ENCODE data around the gene CLCN1. TPM values are rescaled to one million over a fixed set of nuclear protein-coding genes. Genes with fewer than 3 reads are reported as not detected.

Gene CLCN1
- polyA plus RNA-seq, 4 donors: 0.19 to 24.9 TPM; not detected in 2

GRCh38 chr7:143282124-143282523 is 33.8 kb upstream of the CLCN1 start:
- H3K27me3 ChIP-seq (ENCODE audit: control insufficient read depth in 3 of 3, insufficient read depth in 3 of 3, low read length in 3 of 3): no peaks in the 10 kb centered on the region
- DNase-seq (no peak), FAIRE-seq (no peak)
- H3K36me3 ChIP-seq (ENCODE audit: control insufficient read depth in 3 of 3, insufficient read depth in 2 of 3, low read depth in 1 of 3, low read length in 3 of 3): peaks cover 0 to 10% (median 0%) of the 10 kb centered on the region in 3 donors
- no peaks in the 10 kb centered on the region for H3K9me3 ChIP-seq (ENCODE audit: control insufficient read depth in 2 of 2, insufficient read depth in 1 of 2, low read depth in 1 of 2, low read length in 1 of 2)
- no peak overlapping the region for H3K4me3 ChIP-seq (ENCODE audit: low read depth in 1 of 3, low read length in 3 of 3)
- no peak overlapping the region for H3K27ac ChIP-seq (ENCODE audit: low read depth in 1 of 3, low read length in 2 of 3)
- H3K4me1 ChIP-seq (ENCODE audit: control insufficient read depth in 3 of 3, insufficient read depth in 2 of 3, low read depth in 1 of 3, low read length in 2 of 3): peaks cover 9 to 49% (median 10%) of the 10 kb centered on the region in 3 donors
- 94 to 97% (median 97%) methylated on average over 8 of the region's 8 CpGs for WGBS, 3 donors

- FAIRE-seq (no peak), DNase-seq (peak; percentile 81 to 93)
- peaks cover 0 to 7% of the 10 kb centered on the region in 2 donors for H3K9me3 ChIP-seq (ENCODE audit: control insufficient read depth in 2 of 2, insufficient read depth in 1 of 2, low read depth in 1 of 2, low read length in 1 of 2)
- peak overlapping the region; percentile 85 to 91 (median 91) for H3K27ac ChIP-seq (ENCODE audit: low read depth in 1 of 3, low read length in 2 of 3)
- peaks cover 10 to 56% (median 11%) of the 10 kb centered on the region in 3 donors for H3K4me1 ChIP-seq (ENCODE audit: control insufficient read depth in 3 of 3, insufficient read depth in 2 of 3, low read depth in 1 of 3, low read length in 2 of 3)
- H3K4me3 ChIP-seq (ENCODE audit: low read depth in 1 of 3, low read length in 3 of 3): no peak overlapping the region
- no peaks in the 10 kb centered on the region for H3K27me3 ChIP-seq (ENCODE audit: control insufficient read depth in 3 of 3, insufficient read depth in 3 of 3, low read length in 3 of 3)
- peaks cover 0 to 15% (median 0%) of the 10 kb centered on the region in 3 donors for H3K36me3 ChIP-seq (ENCODE audit: control insufficient read depth in 3 of 3, insufficient read depth in 2 of 3, low read depth in 1 of 3, low read length in 3 of 3)
- WGBS, 3 donors: 21 to 61% (median 46%) methylated on average over 4 of the region's 4 CpGs
These were observed 32.5 kb upstream of the CLCN1 start for GRCh38 chr7:143283381-143283780.

- H3K27me3 ChIP-seq (ENCODE audit: control insufficient read depth in 3 of 3, insufficient read depth in 3 of 3, low read length in 3 of 3): no peaks in the 10 kb centered on the region
- H3K4me3 ChIP-seq (ENCODE audit: low read depth in 1 of 3, low read length in 3 of 3): peak within 1 kb of the TSS in 2 of 3 donors; percentile 31 to 66
- DNase-seq (peak; percentile 95 to 99), FAIRE-seq (no peak)
- peak within 1 kb of the TSS; percentile 85 to 91 (median 91) for H3K27ac ChIP-seq (ENCODE audit: low read depth in 1 of 3, low read length in 2 of 3)
- 16 to 62% (median 33%) methylated on average over 19 of the region's 19 CpGs for WGBS, 3 donors
- peaks cover 0 to 7% of the 10 kb centered on the region in 2 donors for H3K9me3 ChIP-seq (ENCODE audit: control insufficient read depth in 2 of 2, insufficient read depth in 1 of 2, low read depth in 1 of 2, low read length in 1 of 2)
- peaks cover 0 to 15% (median 0%) of the 10 kb centered on the region in 3 donors for H3K36me3 ChIP-seq (ENCODE audit: control insufficient read depth in 3 of 3, insufficient read depth in 2 of 3, low read depth in 1 of 3, low read length in 3 of 3)
- H3K4me1 ChIP-seq (ENCODE audit: control insufficient read depth in 3 of 3, insufficient read depth in 2 of 3, low read depth in 1 of 3, low read length in 2 of 3): peaks cover 9 to 51% (median 10%) of the 10 kb centered on the region in 3 donors
These were observed 31.1 kb upstream of the CLCN1 start, which contains the start of gene TMEM139 for GRCh38 chr7:143284591-143285469. Gene TMEM139, plus strand, starts transcription at chr7:143284958. Its CDS starts 1,000 bp downstream, at chr7:143285958.

- FAIRE-seq (no peak), DNase-seq (peak; percentile 71 to 89)
- Histone ChIP-seq H3K9me3 (ENCODE audit: control insufficient read depth in 2 of 2, insufficient read depth in 1 of 2, low read depth in 1 of 2, low read length in 1 of 2) (peaks cover 0 to 7% of the 10 kb centered on the region in 2 donors), H3K27ac (ENCODE audit: low read depth in 1 of 3, low read length in 2 of 3) (peak overlapping the region; percentile 85 to 88 (median 86)), H3K4me3 (ENCODE audit: low read depth in 1 of 3, low read length in 3 of 3) (peak overlapping the region in 2 of 3 donors; percentile 31 to 66), H3K36me3 (ENCODE audit: control insufficient read depth in 3 of 3, insufficient read depth in 2 of 3, low read depth in 1 of 3, low read length in 3 of 3) (peaks cover 0 to 18% (median 0%) of the 10 kb centered on the region in 3 donors), H3K27me3 (ENCODE audit: control insufficient read depth in 3 of 3, insufficient read depth in 3 of 3, low read length in 3 of 3) (no peaks in the 10 kb centered on the region), H3K4me1 (ENCODE audit: control insufficient read depth in 3 of 3, insufficient read depth in 2 of 3, low read depth in 1 of 3, low read length in 2 of 3) (peaks cover 8 to 50% (median 9%) of the 10 kb centered on the region in 3 donors)
- 25 to 61% (median 34%) methylated on average over 3 of the region's 3 CpGs for WGBS, 3 donors
These were observed 30.5 kb upstream of the CLCN1 start for GRCh38 chr7:143285470-143285778.

- DNase-seq (no peak), FAIRE-seq (no peak)
- Histone ChIP-seq H3K4me3 (ENCODE audit: low read depth in 1 of 3, low read length in 3 of 3) (peak overlapping the region in 2 of 3 donors; percentile 31 to 66), H3K4me1 (ENCODE audit: control insufficient read depth in 3 of 3, insufficient read depth in 2 of 3, low read depth in 1 of 3, low read length in 2 of 3) (peaks cover 9 to 54% (median 9%) of the 10 kb centered on the region in 3 donors), H3K27ac (ENCODE audit: low read depth in 1 of 3, low read length in 2 of 3) (peak overlapping the region; percentile 85 to 88 (median 86)), H3K27me3 (ENCODE audit: control insufficient read depth in 3 of 3, insufficient read depth in 3 of 3, low read length in 3 of 3) (no peaks in the 10 kb centered on the region), H3K36me3 (ENCODE audit: control insufficient read depth in 3 of 3, insufficient read depth in 2 of 3, low read depth in 1 of 3, low read length in 3 of 3) (peaks cover 0 to 21% (median 0%) of the 10 kb centered on the region in 3 donors), H3K9me3 (ENCODE audit: control insufficient read depth in 2 of 2, insufficient read depth in 1 of 2, low read depth in 1 of 2, low read length in 1 of 2) (peaks cover 0 to 7% of the 10 kb centered on the region in 2 donors)
- WGBS, 3 donors: 75 to 92% (median 80%) methylated on average over 11 of the region's 11 CpGs
These were observed 29.9 kb upstream of the CLCN1 start for GRCh38 chr7:143285806-143286521.

- peaks cover 9 to 54% (median 9%) of the 10 kb centered on the region in 3 donors for H3K4me1 ChIP-seq (ENCODE audit: control insufficient read depth in 3 of 3, insufficient read depth in 2 of 3, low read depth in 1 of 3, low read length in 2 of 3)
- peaks cover 0 to 7% of the 10 kb centered on the region in 2 donors for H3K9me3 ChIP-seq (ENCODE audit: control insufficient read depth in 2 of 2, insufficient read depth in 1 of 2, low read depth in 1 of 2, low read length in 1 of 2)
- H3K36me3 ChIP-seq (ENCODE audit: control insufficient read depth in 3 of 3, insufficient read depth in 2 of 3, low read depth in 1 of 3, low read length in 3 of 3): peaks cover 0 to 21% (median 0%) of the 10 kb centered on the region in 3 donors
- H3K27ac ChIP-seq (ENCODE audit: low read depth in 1 of 3, low read length in 2 of 3): peak overlapping the region in 1 of 3 donors; percentile 85
- 80 to 91% (median 81%) methylated on average over 6 of the region's 6 CpGs for WGBS, 3 donors
- peak overlapping the region in 1 of 3 donors; percentile 66 for H3K4me3 ChIP-seq (ENCODE audit: low read depth in 1 of 3, low read length in 3 of 3)
- H3K27me3 ChIP-seq (ENCODE audit: control insufficient read depth in 3 of 3, insufficient read depth in 3 of 3, low read length in 3 of 3): no peaks in the 10 kb centered on the region
- no peak for DNase-seq
- FAIRE-seq: no peak
These were observed 29.4 kb upstream of the CLCN1 start for GRCh38 chr7:143286522-143286890.

GRCh38 chr7:143287339-143287934 is 28.5 kb upstream of the CLCN1 start:
- DNase-seq (no peak), FAIRE-seq (no peak)
- Histone ChIP-seq H3K4me1 (ENCODE audit: control insufficient read depth in 3 of 3, insufficient read depth in 2 of 3, low read depth in 1 of 3, low read length in 2 of 3) (peaks cover 9 to 54% (median 9%) of the 10 kb centered on the region in 3 donors), H3K4me3 (ENCODE audit: low read depth in 1 of 3, low read length in 3 of 3) (peak overlapping the region in 2 of 3 donors; percentile 3 to 66), H3K9me3 (ENCODE audit: control insufficient read depth in 2 of 2, insufficient read depth in 1 of 2, low read depth in 1 of 2, low read length in 1 of 2) (peaks cover 0 to 7% of the 10 kb centered on the region in 2 donors), H3K27ac (ENCODE audit: low read depth in 1 of 3, low read length in 2 of 3) (peak overlapping the region; percentile 49 to 57 (median 53)), H3K36me3 (ENCODE audit: control insufficient read depth in 3 of 3, insufficient read depth in 2 of 3, low read depth in 1 of 3, low read length in 3 of 3) (peaks cover 0 to 27% (median 0%) of the 10 kb centered on the region in 3 donors), H3K27me3 (ENCODE audit: control insufficient read depth in 3 of 3, insufficient read depth in 3 of 3, low read length in 3 of 3) (no peaks in the 10 kb centered on the region)
- 84 to 96% (median 87%) methylated on average over 17 of the region's 17 CpGs for WGBS, 3 donors

Data from small intestine (tissue), 7 donors.